ENCODE measurements around the gene RBFOX1.

Gene RBFOX1

GRCh38 chr16:7366993-7367880 lies 34.6 kb downstream of the RBFOX1 start:
- Histone ChIP-seq H3K27ac (no peak overlapping the region), H4K20me1 (no peaks in the 10 kb centered on the region), H3K4me1 (0 out of 2 replicates have a peak, but pooled peaks cover 5% of the 10 kb centered on the region), H3K36me3 (no peaks in the 10 kb centered on the region), H3K9me3 (no peaks in the 10 kb centered on the region), H3K27me3 (no peaks in the 10 kb centered on the region), H3K4me2 (no peak overlapping the region), H3K4me3 (no peak overlapping the region), H3K9ac (no peak overlapping the region)
- no peak for TF ChIP-seq Cebpa-rat (IDR thresholded peaks at IDR 0.05)

- no peak for TF ChIP-seq Cebpa-rat (IDR thresholded peaks at IDR 0.05)
- H3K4me3 ChIP-seq: no peak overlapping the region
- H4K20me1 ChIP-seq: no peaks in the 10 kb centered on the region
- no peak overlapping the region for H3K9ac ChIP-seq
- H3K27ac ChIP-seq: no peak overlapping the region
- 0 out of 2 replicates have a peak, but pooled peaks cover 5% of the 10 kb centered on the region for H3K4me1 ChIP-seq
- no peaks in the 10 kb centered on the region for H3K36me3 ChIP-seq
- no peak overlapping the region for H3K4me2 ChIP-seq
- no peaks in the 10 kb centered on the region for H3K9me3 ChIP-seq
- no peaks in the 10 kb centered on the region for H3K27me3 ChIP-seq
Measured at GRCh38 chr16:7369204-7369603, 36.6 kb downstream of the RBFOX1 start.

GRCh38 chr16:7372095-7372494 lies 39.5 kb downstream of the RBFOX1 start:
- Histone ChIP-seq H3K9me3 (no peaks in the 10 kb centered on the region), H3K4me2 (no peak overlapping the region), H3K4me3 (no peak overlapping the region), H3K4me1 (no peaks in the 10 kb centered on the region), H4K20me1 (no peaks in the 10 kb centered on the region), H3K27ac (no peak overlapping the region), H3K36me3 (no peaks in the 10 kb centered on the region), H3K27me3 (no peaks in the 10 kb centered on the region), H3K9ac (no peak overlapping the region)
- TF ChIP-seq Cebpa-rat (IDR thresholded peaks at IDR 0.05): no peak

GRCh38 chr16:7373776-7374175 lies 41.1 kb downstream of the RBFOX1 start:
- no peak for TF ChIP-seq Cebpa-rat (IDR thresholded peaks at IDR 0.05)
- Histone ChIP-seq H3K9me3 (no peaks in the 10 kb centered on the region), H4K20me1 (no peaks in the 10 kb centered on the region), H3K4me2 (no peak overlapping the region), H3K9ac (no peak overlapping the region), H3K27me3 (no peaks in the 10 kb centered on the region), H3K4me3 (no peak overlapping the region), H3K4me1 (no peaks in the 10 kb centered on the region), H3K27ac (no peak overlapping the region), H3K36me3 (no peaks in the 10 kb centered on the region)

DNA sequence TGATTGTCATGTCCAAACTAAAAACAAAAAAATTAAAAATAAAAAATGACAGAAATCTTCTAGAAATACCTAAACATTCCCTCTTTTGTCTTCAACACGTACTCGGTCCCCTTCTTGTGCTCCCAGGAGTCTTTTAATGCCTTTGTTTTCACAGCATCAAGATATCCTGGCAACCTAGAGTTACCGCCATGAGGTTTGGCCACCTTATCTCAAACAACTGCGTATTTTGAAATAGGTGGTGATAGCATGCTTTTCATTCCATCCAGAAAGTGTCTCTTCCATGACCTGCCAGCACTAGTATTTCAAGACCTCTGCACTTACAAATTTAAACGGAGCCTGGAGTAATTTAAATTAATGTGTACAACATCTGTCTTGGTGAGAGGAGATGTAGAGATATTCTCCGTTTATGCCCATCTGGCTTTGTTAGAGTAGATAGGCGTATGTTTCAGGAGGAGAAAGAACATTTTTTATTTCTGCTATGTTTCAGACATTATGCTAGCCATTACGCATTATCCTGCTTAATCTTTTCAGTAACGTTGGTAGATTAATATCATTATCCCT lies 42.0 kb downstream of the RBFOX1 start:
- no peaks in the 10 kb centered on the region for H3K27me3 ChIP-seq
- no peak for TF ChIP-seq Cebpa-rat (IDR thresholded peaks at IDR 0.05)

GRCh38 chr16:7376227-7376626 lies 43.6 kb downstream of the RBFOX1 start:
- H3K36me3 ChIP-seq: no peaks in the 10 kb centered on the region
- H3K27me3 ChIP-seq: no peaks in the 10 kb centered on the region
- no peak overlapping the region for H3K27ac ChIP-seq
- H3K9ac ChIP-seq: no peak overlapping the region
- no peaks in the 10 kb centered on the region for H3K9me3 ChIP-seq
- no peaks in the 10 kb centered on the region for H3K4me1 ChIP-seq
- H4K20me1 ChIP-seq: no peaks in the 10 kb centered on the region
- TF ChIP-seq Cebpa-rat (IDR thresholded peaks at IDR 0.05): no peak
- H3K4me3 ChIP-seq: no peak overlapping the region
- H3K4me2 ChIP-seq: no peak overlapping the region

More for the DNA sequence above, 42.0 kb downstream of the RBFOX1 start:
- Histone ChIP-seq H3K36me3 (no peaks in the 10 kb centered on the region), H3K4me1 (no peaks in the 10 kb centered on the region), H3K9me3 (no peaks in the 10 kb centered on the region), H3K27ac (no peak overlapping the region), H3K9ac (no peak overlapping the region), H3K4me3 (no peak overlapping the region), H4K20me1 (no peaks in the 10 kb centered on the region), H3K4me2 (no peak overlapping the region)

DNA sequence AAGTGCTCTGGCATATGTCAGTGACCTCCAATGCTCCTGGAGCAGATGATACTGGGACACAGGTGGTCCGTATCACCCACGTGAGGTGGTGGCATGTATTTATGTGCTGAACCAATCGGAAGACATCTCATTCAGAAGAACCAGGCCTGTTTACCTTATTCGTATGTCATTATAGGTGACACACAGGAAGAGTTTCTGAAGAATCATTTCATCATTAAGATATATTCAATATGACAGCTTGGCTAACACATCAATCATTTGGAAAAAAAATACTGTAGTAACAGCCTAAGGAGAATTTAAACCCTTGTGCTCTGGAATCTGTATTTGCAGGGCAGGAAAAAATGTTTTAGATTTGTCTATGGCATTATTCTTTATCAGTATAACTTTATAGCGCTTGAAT lies 44.6 kb downstream of the RBFOX1 start:
- Histone ChIP-seq H3K4me2 (no peak overlapping the region), H3K4me1 (no peaks in the 10 kb centered on the region), H3K9ac (no peak overlapping the region), H3K9me3 (no peaks in the 10 kb centered on the region), H3K36me3 (no peaks in the 10 kb centered on the region), H3K27me3 (no peaks in the 10 kb centered on the region), H3K4me3 (no peak overlapping the region), H3K27ac (no peak overlapping the region), H4K20me1 (no peaks in the 10 kb centered on the region)
- TF ChIP-seq Cebpa-rat (IDR thresholded peaks at IDR 0.05): no peak

DNA sequence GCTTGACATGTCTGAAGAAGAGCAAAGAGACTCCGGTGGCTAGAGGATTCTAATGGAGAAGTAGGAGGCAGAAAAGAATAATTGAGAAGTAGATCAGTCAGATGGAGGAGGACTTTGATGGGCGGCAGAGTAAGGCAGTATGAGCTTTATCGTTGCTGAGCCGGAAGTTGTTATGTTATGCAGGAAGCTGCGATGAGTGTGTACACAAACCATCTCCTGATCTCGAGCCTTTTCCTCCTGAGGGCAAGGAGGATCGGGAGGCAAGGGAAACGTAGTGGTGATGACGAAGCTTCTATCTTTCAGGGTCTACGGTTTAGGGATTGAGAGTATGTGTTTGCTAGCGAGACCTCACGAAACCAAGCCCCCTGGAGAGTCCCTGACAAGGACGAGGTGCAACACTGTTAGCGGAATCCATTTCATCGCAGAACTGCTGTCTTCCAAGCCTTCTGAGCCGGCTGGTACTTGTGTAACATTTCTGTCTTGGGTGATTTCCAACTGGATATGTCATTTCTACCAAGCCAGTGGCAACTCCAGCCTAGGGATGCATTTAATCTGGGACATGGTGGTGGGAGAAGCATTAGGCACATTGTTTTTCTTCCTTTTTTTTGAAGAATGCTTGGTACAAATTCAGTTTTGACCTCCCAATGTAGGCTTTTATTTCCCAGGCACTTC lies 45.5 kb downstream of the RBFOX1 start:
- no peak overlapping the region for H3K9ac ChIP-seq
- no peak overlapping the region for H3K27ac ChIP-seq
- no peak for TF ChIP-seq Cebpa-rat (IDR thresholded peaks at IDR 0.05)
- no peak overlapping the region for H3K4me3 ChIP-seq
- no peaks in the 10 kb centered on the region for H3K36me3 ChIP-seq
- no peaks in the 10 kb centered on the region for H3K9me3 ChIP-seq
- H3K4me2 ChIP-seq: no peak overlapping the region
- no peaks in the 10 kb centered on the region for H3K4me1 ChIP-seq
- H3K27me3 ChIP-seq: no peaks in the 10 kb centered on the region
- no peaks in the 10 kb centered on the region for H4K20me1 ChIP-seq

DNA sequence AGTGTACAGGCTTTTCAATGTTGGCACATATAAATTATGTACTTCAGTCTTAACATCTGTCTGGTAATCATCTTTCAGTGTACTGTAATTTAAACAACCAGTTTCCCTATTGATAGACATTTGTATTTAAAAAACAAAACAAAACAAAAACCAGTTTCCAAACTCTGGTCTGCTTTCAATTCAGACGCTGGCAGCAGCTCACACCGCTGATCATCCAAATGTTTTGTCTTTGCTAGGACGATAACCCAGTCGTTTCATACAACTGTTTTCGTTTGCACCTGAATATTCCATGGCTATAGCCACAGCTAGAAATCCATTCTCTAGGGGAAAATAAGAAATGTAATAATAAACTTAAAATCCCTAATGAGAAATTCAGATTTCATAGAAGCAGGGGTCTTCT lies 47.8 kb downstream of the RBFOX1 start:
- H3K4me2 ChIP-seq: no peak overlapping the region
- no peak overlapping the region for H3K4me3 ChIP-seq
- H3K4me1 ChIP-seq: no peaks in the 10 kb centered on the region
- no peak for TF ChIP-seq Cebpa-rat (IDR thresholded peaks at IDR 0.05)
- H3K27me3 ChIP-seq: no peaks in the 10 kb centered on the region
- H3K9me3 ChIP-seq: no peaks in the 10 kb centered on the region
- no peaks in the 10 kb centered on the region for H3K36me3 ChIP-seq
- no peaks in the 10 kb centered on the region for H4K20me1 ChIP-seq
- no peak overlapping the region for H3K27ac ChIP-seq
- no peak overlapping the region for H3K9ac ChIP-seq

GRCh38 chr16:7380911-7381310 lies 48.3 kb downstream of the RBFOX1 start:
- H4K20me1 ChIP-seq: no peaks in the 10 kb centered on the region
- H3K36me3 ChIP-seq: no peaks in the 10 kb centered on the region
- no peak overlapping the region for H3K9ac ChIP-seq
- H3K27me3 ChIP-seq: no peaks in the 10 kb centered on the region
- H3K4me2 ChIP-seq: no peak overlapping the region
- TF ChIP-seq Cebpa-rat (IDR thresholded peaks at IDR 0.05): no peak
- H3K4me3 ChIP-seq: no peak overlapping the region
- H3K4me1 ChIP-seq: no peaks in the 10 kb centered on the region
- no peaks in the 10 kb centered on the region for H3K9me3 ChIP-seq
- H3K27ac ChIP-seq: no peak overlapping the region
